ENCODE data around the gene DCTD.
"Not testable (repeated sequence)": the region's sequence is repeated elsewhere in the genome, so short reads cannot be mapped to it uniquely, and the experiment has no call there.

- not testable (repeated sequence) for TF ChIP-seq CTCF (conservative IDR thresholded peaks at IDR 0.05; ENCODE audit: low read length); EZH2phosphoT487 (IDR thresholded peaks at IDR 0.05; ENCODE audit: borderline replicate concordance)
Measured at GRCh38 chr4:182900021-182900420, 17.2 kb downstream of the DCTD start.

Measured in Loucy (cell line).